GM18519 (cell line): ENCODE data around the gene LZTR1.

Experiments used
- ATAC-seq: cut with Tn5 transposase; IDR thresholded peaks from one replicate; pipeline ENCODE4 v1.9.1; 2021; ENCODE audit warnings: mild to moderate bottlenecking, moderate library complexity; ENCODE audit not compliant: unreplicated experiment, low FRiP score

Gene LZTR1

DNA sequence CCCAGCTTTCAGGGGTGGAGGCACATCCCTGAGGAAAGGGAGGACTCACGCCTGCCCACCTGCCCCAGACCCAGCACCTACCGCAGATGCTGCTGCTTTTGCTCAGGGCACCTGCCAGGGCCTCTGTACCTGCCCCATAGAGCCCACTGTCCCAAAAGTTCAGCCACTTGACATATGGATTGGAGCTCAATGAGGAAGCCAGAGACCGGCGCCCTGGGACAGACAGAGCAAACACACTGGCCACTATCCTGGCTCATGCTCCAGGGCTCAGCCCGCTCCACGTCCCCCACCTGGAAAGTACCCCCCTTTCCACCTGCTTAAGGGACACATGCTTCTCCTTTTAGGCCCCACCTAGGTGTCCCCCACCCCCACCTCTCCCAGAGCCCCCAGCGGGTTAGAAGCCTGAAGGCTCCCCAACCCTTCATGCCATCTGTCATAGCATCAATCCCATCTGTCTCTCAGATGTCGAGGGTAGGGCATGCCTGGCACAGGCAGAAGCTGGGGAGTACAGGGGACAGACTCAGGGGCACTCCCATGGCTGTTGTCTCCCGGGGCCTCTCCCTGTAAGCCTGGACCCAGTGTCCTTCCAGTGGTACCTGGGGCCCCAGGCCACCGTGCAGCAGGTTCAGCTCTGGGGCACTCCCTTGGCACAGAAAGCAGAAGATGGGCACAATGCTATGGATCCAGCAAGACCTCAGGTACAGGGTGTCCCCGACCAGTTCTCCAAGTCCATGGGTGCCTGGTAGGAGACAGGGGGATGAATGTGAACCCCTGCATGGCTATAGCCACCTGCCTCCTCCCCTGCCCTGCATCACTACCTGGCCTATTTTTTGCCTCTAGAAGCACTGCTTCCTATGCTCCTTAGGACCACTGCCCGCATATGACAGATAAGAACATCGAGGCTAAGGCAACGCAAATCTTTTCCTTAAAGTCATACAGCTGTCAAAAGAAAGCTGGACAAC, 30.6 kb downstream of the LZTR1 start:
- ATAC-seq = no peak

DNA sequence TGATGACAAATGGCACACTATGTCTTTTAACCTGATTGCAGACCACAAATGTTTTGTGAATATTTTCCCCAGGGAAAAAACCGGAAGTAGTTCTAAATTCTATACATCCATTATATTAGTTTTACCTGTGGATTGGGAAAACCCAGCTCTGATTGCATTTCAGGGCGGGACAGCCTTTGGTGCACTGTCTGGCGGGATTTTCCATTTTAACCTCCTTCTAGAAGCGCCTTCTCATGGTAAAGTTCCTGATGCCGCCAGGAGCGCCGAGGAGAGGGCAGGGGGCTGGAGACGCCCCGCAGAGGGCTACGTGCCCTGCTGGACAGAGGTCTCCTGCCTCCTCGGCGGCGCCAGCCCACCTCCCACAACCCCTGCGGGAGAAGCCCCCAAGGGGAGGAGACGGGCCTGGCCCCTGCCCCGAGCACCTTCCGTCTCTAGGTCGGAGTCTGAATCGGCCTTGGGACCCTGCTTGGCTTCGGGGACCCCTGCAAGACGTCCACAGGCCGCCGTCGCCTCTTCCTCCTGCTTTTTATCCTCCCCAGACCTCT, 31.6 kb downstream of the LZTR1 start:
- ATAC-seq = peak; percentile 7

DNA sequence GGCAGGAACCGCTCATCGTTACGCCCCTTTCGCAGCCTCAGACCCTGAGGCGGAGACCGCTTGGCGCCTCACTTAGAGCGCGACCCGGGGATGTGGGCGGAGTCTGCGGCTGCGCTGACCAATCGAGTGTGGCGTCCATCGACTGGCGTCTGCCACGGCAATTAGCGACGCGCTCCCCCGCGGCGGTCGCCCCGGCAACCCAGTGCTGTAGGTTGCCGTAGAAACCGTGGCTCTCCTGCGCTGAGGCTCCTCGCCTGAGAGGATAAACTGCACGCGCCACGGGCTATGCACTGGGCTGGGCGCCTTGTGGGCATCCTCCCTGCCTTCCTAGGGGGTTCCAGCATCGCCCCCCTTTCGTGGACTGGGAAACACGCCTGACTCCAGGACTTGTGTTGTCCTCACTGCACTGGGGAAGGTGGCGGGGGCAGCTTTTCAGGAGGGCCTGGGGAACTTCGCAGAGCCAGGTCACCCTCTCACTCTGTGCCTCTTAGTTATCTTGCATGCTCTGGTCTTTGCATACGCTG, 32.2 kb downstream of the LZTR1 start:
- ATAC-seq = peak; percentile 82

DNA sequence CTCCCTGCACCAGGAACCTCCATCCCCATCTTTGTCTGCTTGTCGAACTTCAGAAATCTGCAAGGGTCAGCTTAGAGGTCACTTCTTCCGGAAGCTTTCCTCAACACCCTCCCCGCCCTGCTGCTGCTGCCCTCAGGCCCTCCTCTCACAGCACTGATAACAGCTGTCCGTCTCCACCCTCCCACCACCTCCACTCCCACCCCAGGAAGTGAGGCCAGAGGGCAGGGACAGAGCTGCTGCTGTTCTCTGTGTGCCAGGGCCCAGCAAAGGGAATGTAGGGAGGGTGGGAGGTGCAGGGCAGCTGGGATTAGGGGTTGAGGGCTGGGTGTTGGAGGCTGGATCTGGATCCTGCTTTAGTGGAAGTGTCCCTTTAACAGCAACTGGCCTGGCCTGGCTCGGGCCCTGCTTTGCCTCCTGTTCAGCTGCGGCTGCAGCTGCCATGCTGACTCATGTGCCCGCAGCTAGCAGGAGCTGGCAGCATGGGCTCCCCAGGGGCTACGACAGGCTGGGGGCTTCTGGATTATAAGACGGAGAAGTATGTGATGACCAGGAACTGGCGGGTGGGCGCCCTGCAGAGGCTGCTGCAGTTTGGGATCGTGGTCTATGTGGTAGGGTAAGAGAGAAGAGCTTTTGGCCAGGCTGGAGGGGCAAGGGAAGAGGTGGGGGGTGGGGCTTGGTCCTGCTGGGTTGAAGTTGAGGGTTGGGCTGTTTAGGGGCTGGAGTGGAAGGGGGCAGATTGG, 32.8 kb downstream of the LZTR1 start, which contains the start of gene P2RX6:
Gene P2RX6, plus strand, starts transcription at position 440 of the 740 bp plus-strand sequence. Its CDS starts 10 bp downstream, at position 450.
- ATAC-seq = no peak

DNA sequence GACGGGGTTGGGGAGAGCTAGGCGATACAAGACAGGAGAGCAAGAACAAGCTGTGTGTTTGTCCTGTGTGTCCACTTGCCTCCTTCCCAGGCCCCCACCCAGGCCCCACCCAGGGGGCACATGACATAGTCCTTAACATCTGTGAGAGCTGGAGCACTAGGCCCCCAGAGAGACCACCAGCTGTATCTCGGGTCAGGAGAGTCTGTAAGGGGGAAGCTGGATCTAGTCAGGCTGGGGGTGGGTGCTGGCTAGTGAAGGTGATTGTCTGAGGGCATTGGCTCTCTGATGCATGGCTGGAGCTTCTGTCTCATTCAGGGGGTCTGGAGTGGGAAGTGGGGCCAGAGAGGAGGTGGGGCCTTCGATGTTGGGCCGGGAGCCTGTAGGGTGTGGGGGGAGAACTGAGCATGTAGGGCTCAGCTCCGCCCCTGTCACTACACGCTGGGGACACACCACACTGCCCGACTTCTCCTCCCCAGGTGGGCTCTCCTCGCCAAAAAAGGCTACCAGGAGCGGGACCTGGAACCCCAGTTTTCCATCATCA, 33.4 kb downstream of the LZTR1 start:
- ATAC-seq = no peak

DNA sequence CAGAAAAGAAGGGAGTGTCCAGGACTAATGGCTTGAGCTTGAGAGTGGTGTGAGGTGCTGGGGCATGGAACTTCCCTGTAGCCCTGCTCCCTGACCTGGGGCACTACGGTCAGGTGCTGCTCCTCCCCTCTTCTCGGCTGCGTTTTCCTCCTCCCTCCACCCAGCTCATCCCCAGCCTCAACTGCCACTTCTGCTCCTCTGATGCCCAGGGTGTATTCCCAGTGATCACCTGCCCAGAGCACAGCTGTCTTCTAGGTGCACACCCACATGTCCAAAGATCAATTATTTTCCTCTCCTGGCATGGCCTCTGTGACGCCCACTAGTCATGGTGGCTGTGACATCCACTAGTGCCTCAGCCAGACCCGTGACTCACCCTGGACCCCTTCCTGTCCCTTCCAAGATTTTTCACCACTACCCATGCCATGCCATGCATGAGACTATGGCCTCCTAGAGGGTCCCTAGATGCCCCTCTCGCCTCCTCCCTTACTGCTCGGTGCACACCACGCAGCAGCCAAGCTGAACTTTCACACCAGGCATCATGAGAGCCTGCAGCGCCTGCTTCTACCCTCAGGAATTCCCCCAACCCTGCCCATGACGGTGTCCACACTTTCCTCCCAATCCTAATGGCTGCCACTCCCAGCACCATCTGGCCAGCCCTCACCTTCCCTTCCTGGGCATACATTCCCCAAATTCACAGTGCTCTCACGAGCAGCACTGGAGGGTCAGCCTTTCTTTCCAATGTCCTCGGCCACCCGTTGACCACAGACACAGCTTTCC, 34.7 kb downstream of the LZTR1 start:
- ATAC-seq = no peak

DNA sequence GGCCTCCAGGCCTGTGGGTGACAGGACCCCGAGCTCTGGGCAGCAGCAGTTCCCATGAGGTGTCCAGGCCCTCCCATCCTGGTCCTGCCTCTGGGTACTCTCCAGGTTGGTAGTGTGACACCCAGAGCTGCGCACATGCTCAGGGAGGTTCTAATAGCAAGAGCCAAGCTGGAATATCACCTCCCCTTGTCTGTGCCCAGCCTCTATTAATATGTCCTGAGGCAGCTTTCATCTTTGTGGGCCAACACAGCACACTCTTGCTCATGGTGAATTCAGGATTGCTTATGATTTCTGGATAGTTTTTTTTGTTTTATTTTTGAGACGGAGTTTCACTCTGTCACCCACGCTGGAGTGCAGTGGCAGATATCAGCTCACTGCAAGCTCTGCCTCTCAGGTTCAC, 36.2 kb downstream of the LZTR1 start:
- no peak for ATAC-seq

DNA sequence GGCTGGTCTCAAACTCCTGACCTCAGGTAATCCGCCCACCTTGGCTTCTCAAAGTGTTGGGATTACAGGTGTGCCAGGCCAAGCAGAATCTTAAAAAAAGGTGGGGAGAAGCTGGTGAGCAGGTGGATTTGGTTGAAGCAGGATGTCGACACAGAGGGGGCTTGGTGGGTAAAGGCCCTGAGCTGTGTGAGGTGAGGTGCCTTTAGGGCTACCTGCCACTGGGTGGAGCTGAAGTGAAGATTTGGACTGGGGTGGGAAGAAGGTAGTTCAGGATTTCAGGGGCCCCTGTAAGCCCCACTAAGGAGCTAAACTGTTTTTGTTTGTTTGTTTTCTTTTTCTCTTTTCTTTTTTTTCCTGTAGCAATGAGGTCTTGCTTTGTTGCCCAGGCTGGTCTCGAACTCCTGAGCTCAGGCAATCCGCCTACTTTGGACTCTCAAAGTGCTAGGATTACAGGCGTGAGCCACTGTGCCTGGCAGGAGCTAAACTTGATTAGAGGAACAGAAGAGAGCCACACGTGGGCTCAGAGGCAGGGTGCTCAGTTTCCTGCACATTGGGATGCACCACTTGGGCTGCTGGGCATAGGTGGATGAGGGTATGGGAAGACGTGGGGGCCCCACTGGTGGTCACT, 38.8 kb downstream of the LZTR1 start:
- no peak for ATAC-seq

DNA sequence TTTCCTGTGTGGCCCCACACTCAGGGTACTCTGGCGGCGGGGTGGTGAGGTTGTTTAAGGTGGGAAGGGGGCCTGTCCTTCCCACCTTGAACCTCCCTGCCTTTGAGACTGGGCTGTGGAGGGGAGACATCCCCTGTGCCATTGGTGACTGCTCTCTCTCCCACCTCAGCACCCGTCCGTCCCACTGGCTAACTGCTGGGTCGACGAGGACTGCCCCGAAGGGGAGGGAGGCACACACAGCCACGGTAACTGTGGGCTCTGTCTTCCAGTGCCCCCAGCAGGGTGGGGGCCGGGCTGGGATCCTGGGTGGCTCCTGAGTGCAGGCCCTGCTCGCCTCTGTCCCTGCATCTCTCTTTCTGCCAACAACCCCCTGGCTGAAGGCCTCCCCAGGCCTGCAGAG, 40.4 kb downstream of the LZTR1 start:
- ATAC-seq = no peak

DNA sequence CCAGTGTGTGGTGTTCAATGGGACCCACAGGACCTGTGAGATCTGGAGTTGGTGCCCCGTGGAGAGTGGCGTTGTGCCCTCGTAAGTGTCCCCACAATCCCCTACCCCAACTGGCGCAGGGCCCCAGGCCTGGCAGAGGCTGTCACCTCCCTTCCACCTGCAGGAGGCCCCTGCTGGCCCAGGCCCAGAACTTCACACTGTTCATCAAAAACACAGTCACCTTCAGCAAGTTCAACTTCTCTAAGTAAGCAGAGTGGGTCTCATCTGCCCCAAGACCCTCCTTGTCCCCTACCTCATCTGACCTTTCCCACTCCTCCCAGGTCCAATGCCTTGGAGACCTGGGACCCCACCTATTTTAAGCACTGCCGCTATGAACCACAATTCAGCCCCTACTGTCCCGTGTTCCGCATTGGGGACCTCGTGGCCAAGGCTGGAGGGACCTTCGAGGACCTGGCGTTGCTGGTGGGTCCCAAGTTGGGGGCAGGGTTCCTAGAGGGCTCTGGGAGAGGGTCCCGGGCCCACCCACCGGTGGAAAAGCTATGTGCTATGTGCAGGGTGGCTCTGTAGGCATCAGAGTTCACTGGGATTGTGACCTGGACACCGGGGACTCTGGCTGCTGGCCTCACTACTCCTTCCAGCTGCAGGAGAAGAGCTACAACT, 41.0 kb downstream of the LZTR1 start:
- ATAC-seq = no peak

DNA sequence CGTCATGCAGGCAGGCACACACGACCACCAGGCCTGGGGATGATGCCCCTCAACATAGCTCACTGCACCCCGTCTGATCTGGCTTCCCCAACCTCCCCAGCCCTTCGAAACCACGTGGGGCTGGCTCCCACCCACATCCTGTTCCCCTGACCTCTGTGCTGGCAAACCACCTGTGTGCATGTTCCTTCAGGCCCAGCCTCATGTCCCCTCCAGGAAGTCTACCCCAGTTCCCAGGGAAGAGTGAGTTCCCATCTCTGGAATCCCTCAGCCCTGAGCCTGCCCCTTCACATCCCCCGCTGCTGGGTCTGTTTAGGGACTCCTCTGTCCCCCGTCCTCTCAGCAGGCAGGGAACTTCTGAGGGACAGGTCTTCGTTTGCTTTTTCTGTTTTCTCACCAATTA, 43.2 kb downstream of the LZTR1 start:
- ATAC-seq = no peak

DNA sequence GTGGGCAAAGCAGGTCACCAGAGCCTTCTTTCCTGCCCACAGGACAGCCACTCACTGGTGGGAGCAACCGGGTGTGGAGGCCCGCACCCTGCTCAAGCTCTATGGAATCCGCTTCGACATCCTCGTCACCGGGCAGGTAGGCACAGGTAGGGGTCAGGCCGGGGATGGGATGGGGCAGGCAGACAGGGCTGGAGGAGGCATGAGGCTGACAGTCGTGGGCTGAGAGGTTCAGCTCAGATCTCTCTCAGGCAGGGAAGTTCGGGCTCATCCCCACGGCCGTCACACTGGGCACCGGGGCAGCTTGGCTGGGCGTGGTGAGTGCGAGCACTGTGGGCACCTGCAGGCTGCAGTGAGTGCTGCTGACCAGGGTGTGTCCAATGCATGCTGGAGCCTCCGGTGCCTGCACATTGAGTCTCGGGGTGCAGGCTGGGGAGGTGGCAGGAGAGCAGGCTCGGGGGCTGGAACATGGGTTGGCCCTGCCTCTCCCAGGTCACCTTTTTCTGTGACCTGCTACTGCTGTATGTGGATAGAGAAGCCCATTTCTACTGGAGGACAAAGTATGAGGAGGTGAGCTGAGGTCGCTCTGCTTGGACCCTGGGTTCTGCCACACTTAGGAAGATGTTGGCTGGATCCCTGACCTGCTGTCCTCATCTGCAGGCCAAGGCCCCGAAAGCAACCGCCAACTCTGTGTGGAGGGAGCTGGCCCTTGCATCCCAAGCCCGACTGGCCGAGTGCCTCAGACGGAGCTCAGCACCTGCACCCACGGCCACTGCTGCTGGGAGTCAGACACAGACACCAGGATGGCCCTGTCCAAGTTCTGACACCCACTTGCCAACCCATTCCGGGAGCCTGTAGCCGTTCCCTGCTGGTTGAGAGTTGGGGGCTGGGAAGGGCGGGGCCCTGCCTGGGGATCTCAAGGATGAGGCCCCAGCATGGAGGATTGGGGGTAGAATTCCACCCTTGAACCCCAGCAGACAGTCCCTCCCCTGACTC, 44.0 kb downstream of the LZTR1 start:
- no peak for ATAC-seq

DNA sequence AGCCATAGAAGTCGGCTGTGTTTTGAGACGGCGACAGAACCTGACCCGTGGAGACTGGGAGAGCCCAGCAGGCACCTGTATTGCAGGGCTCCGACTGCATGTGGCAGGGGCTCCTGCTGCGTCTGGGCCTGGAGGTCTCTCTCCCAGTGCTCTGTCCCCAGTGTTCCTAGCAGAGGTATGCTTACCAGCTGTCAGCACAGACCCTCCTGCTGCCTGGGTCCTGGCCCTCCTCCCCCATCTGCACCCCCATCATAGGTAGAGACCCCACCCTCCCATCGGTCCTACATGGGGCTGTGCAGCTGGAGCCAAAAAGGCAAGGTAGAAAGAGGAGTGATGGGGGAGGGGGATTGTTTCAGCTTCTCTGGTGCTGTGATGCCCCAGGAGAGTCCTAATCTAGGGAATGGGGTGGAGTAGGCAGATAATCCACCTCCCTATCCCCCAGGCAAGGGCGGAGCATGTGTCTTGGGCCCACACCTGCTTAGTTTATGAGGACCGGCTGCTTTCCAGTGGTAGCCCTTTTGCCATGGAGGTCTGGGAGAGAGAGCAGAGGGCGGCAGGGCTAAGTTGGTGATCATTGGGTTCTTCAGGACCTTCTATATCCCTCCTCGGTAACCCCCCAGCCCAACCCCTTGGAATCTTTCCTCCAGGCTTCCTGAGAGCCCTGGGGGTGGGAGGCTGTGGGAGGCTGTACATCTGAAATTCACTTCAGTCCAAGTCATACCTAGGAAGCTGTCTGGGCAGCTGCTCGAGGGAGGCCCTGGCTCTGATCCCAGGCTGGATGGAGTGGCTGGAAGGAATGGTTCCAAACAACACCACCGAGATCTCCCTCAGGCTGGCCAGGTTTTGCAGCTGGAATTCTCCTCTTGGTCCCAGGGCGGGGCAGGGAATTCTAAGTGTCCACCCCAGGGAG, 44.9 kb downstream of the LZTR1 start:
- no peak for ATAC-seq

DNA sequence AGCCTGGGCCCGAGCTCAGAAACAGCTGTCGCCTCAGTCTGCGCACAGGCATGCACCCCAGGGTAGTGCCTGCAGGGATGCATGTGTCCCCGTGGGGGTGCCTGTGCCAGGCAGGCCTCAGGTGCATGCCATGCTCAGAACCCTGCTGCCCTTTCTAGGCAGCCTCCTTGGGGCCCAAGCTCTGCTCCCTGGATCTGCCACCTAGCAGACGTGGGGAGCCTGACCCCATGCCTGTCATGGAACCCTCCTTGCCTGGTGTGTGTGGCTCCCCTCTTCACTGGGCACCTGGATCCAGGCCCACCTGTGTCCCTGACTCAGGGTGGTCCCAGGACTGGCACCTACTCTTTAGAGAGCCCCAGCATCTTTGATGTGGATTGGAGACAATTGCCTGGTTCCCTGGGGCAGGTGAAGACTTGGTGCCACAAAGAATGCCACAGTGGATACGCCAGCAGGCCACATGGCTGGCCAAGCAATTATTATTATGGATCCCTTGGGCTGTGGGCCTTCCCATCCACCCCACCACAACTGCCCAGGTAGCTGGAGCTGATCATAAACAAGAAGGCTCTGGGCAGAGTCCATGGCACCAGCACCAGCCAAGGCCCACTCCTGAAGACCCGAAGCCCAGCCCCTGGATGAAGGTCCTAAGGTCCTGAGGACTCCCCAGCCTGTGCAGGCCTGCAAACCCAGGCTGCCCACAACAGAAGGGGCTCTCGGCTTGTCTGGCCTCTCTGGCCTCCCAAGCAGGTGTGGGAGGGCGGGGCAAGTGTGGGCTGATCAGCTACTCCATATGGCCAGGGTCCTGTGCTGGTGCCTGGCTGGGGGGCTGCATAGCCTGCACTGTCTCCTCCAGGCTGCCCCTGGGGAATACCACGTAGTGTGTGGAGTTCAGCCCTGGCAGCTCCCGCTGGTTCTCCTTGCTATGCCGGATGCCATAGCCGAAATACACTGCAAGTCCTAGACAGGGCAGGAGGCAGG, 46.5 kb downstream of the LZTR1 start:
- ATAC-seq = no peak

DNA sequence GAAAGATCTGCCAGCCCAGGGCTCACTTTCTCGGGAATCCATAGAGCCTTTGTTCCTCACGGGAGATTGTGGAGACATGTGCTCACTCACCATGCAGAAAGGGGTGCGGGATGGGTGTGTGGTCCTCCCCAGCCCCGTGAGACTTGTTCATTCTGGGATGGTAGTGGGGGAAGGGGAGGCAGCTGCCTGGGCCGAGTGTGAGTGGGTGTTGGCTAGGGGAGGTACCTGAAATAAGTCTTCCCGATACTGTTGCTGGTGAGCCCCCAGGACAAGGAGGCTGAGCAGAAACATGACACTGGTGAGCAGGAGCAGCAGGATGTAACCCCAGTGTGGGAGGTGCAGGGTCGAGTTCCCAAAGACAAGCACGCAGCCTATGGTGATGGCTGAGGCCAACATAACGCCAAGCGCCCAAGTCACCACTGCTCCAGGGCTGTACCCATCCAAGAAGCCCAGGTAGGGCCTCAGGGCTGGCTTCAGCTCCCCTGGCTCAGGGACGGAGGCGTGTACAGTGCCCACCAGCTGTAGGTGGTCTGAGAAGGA, 47.5 kb downstream of the LZTR1 start:
- ATAC-seq = no peak
